ENCODE results near the gene TDRD6.
"Not testable (repeated sequence)": the region's sequence is repeated elsewhere in the genome, so short reads cannot be mapped to it uniquely, and the experiment has no call there.

Gene TDRD6, protein sequence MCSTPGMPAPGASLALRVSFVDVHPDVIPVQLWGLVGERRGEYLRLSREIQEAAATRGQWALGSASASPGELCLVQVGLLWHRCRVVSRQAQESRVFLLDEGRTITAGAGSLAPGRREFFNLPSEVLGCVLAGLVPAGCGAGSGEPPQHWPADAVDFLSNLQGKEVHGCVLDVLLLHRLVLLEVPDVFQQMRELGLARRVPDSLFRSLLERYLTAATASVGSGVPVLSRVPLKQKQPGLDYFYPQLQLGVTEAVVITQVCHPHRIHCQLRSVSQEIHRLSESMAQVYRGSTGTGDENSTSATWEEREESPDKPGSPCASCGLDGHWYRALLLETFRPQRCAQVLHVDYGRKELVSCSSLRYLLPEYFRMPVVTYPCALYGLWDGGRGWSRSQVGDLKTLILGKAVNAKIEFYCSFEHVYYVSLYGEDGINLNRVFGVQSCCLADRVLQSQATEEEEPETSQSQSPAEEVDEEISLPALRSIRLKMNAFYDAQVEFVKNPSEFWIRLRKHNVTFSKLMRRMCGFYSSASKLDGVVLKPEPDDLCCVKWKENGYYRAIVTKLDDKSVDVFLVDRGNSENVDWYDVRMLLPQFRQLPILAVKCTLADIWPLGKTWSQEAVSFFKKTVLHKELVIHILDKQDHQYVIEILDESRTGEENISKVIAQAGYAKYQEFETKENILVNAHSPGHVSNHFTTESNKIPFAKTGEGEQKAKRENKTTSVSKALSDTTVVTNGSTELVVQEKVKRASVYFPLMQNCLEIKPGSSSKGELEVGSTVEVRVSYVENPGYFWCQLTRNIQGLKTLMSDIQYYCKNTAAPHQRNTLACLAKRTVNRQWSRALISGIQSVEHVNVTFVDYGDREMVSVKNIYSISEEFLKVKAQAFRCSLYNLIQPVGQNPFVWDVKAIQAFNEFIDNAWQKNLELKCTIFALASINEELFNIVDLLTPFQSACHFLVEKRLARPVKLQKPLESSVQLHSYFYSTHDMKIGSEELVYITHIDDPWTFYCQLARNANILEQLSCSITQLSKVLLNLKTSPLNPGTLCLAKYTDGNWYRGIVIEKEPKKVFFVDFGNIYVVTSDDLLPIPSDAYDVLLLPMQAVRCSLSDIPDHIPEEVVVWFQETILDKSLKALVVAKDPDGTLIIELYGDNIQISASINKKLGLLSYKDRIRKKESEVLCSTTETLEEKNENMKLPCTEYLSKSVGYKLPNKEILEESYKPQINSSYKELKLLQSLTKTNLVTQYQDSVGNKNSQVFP (N-terminal part only)

DNA sequence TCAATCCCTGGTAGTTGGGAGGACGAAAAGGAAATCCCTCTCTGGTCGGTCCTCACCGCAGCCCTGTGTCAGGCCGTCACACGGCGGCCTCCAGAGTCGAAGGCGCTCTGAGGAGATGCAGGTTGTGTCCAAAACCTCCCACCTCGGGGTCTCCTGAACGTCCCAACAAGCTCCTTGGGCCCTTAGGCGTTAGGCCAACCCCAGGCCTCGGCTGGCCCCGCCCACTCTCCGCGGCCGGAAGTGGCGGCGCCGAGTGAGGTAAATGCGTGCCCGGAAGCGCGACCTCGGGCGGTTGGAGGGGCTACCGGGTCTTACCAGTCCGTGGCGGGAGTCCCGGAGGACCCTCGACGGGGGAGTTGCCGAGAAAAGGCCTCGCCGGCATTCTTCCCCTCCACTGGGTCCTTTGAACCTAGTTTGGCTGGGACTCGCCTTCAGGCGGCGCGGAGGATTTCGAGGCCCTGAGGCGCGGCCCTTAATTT, at the start of gene TDRD6:
TSS of gene TDRD6 (plus strand) at position 267 of the 479 bp plus-strand sequence. CDS start 244 bp downstream, outside the sequence.
- no peak for DNase-seq

DNA sequence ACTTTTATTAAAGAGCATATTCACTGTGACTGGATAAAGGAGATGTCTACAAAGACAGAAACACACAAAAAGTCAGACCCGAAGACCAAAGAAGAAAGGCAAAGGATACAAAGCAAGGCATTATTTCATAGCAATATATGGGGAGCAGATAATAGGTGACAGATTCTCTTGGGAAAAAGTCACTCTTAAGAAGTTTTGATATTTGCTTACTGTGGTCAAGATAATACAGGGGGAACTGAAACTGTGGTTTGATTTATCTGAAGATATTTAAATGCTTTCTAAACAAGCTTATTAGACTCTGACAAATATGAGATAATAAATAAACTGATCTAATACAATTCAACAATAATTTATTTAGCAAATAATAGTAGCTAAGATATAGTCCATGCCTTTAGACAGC, 49.8 kb upstream of the TDRD6 start:
- DNase-seq = no peak

GRCh38 chr6:46638650-46639049, 49.0 kb upstream of the TDRD6 start:
- no peak for DNase-seq

GRCh38 chr6:46642928-46643751, 44.5 kb upstream of the TDRD6 start:
- no peak for DNase-seq

DNA sequence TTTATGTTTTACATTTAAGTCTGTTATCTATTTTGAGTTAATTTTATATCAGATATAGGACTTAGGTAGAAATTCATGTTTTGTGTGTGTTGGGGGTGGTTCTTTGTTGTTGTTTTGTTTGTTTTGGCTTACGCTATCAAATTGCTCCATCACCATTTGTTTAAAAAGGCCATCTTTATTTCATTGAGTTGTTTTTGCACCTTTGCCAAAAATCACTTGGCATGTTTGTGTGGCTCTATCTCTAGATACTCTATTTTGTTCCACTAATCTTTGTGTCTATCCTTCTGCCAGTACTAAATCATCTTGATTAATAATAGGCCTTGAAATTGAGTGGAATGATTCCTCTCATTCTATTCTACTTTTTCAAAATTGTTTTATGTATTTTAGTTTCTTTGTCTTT, 42.4 kb upstream of the TDRD6 start:
- no peak for DNase-seq

DNA sequence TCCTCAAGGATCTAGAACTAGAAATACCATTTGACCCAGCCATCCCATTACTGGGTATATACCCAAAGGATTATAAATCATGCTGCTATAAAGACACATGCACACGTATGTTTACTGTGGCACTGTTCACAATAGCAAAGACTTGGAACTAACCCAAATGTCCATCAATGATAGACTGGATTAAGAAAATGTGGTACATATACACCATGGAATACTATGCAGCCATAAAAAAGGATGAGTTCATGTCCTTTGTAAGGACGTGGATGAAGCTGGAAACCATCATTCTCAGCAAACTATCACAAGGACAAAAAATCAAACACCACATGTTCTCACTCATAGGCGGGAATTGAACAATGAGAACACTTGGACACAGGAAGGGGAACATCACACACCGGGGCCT, 39.6 kb upstream of the TDRD6 start:
- DNase-seq = not testable (repeated sequence)

DNA sequence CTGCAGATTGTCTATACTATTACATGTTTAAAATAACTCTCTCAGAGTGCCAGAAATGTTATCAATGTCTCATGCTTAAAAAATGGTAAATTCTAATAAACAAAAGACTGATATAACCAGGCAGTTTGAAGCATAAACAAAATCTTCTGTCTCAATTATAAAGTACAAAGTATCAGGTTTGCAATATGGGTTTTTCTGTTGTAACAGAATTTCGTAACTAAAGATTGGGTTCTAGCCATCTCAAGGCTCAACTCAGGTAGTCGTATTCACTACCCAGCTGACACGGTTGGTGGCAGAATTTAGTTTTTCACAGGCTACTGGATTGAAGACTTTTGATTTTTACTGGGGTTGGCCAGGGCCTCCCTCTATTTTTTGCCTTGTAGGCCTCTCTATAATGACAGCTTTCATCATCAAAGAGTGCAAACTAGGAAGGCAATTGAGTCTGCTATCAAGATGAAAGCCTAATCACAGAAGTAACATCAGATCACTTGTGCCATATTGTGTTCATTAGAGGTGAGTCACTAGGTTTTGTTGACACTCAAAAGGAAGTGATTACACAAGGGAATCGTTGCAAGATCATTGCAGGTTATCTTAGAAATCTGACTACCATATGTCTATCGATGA, 38.7 kb upstream of the TDRD6 start:
- peak; percentile 4 for DNase-seq

- DNase-seq = no peak
Measured at GRCh38 chr6:46651006-46651405, 36.7 kb upstream of the TDRD6 start.

- DNase-seq = no peak
Measured at GRCh38 chr6:46651816-46652215, 35.9 kb upstream of the TDRD6 start.

- no peak for DNase-seq
Measured at GRCh38 chr6:46652232-46652602, 35.5 kb upstream of the TDRD6 start.

DNA sequence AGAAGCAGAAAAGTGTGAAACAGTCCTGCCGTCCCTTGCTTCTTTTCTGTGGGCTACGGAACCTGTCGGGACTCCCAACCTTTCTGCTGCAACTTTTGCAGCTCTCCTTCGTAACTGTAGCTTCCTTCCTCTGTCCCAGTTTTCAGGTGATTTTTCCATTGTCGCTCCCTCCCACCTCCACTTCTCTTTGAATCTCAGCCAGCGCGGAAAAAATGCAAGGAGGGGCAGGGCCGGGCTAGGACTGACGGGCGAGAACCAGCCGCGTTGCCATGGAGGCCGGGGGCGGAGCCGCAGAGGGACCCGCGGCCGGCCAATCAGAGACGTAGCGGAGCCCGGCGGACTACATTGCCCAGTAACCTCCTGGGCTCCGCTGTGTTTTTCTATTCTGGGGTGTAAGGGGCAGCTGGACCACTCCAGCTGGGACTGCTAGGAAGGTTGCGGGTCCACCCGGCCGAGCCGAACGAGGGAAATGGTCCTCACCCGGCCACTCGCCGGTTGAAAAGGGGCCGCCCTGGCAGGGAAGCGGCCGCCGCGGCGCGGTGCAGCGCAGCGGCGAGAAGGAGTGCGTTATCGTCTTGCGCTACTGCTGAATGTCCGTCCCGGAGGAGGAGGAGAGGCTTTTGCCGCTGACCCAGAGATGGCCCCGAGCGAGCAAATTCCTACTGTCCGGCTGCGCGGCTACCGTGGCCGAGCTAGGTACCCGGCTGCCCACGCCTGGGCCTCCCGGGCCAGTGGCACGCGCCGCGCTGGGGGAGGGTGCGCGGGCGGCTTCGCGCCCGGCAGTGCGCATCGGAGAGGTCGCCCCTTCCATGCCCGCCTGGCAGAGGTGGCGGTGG, 34.9 kb upstream of the TDRD6 start, which contains the start of the genes CYP39A1 and SLC25A27:
TSS of gene CYP39A1 (minus strand) at position 216 of the 836 bp plus-strand sequence. CDS start 236 bp downstream, outside the sequence.
TSS of gene SLC25A27 (plus strand) at position 373 of the 836 bp plus-strand sequence. CDS start at position 591, 218 bp downstream.
- DNase-seq = peak; percentile 85

- DNase-seq = no peak
Measured at GRCh38 chr6:46653439-46654195, 34.1 kb upstream of the TDRD6 start.

- DNase-seq = no peak
Measured at GRCh38 chr6:46655803-46656202, 31.9 kb upstream of the TDRD6 start.

DNA sequence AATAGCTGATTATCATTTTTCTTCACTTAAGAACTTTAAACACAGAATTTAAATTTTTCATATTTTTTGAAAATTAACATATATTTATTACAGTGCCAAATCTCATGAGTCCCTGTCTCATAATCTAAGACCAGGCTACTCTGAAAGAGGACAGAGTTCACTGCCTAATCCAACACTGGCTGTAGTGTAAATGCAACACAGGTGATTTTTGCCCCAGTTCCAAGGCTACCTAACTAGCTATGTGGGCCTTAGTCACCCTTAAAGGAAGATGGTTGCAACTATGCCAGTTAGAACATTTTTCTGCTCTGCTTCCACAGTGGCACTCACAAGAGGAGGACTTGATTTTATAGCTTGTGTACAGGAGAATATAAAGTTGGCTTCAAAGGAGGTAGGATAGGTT, 30.0 kb upstream of the TDRD6 start:
- DNase-seq = no peak

- no peak for DNase-seq
Measured at GRCh38 chr6:46661483-46661882, 26.2 kb upstream of the TDRD6 start.

GRCh38 chr6:46667377-46667776, 20.3 kb upstream of the TDRD6 start:
- no peak for DNase-seq

DNA sequence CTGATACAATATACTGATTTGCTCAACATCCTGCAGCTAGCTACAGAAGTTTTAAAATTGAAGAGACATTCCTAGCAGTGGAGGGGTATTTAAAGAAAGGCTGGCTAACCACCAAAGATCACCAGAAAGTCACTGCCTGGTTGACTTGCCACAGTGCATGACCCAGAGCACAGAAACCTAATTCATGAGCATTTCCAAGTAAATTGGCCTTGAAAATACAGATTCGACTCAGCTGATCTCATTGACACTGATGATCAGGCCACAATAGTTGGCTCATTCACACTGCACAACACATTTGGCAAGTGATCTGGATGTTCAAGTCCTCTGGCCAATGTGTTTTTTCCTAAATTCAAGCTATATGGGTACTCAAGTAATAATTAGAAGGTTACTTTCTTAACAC, 13.3 kb upstream of the TDRD6 start:
- DNase-seq = no peak

GRCh38 chr6:46676604-46677313, 10.9 kb upstream of the TDRD6 start:
- no peak for DNase-seq

- DNase-seq = peak; percentile 1
Measured at GRCh38 chr6:46677314-46677654, 10.4 kb upstream of the TDRD6 start.

Data from NCI-H2171 treated with DMSO at 0.1 percent for 48 hours (cell line).